ES-I3 (cell line): Measurements from ENCODE around the gene RCAN3.

Source experiments
- H3K36me3 ChIP-seq: 2 replicates; pipeline ENCODE4 v1.6.1; 2013; ENCODE audit warnings: mild to moderate bottlenecking, low read length, control low read depth, moderate library complexity; ENCODE audit not compliant: insufficient read depth
- H3K4me1 ChIP-seq: 2 replicates; pipeline ENCODE4 v1.6.1; 2013; ENCODE audit warnings: mild to moderate bottlenecking, control low read depth, low read length; ENCODE audit not compliant: insufficient read depth
- H3K9ac ChIP-seq: 2 replicates; pipeline ENCODE4 v1.6.1; 2013; ENCODE audit warnings: low read depth, mild to moderate bottlenecking, low read length, moderate library complexity
- H3K9me3 ChIP-seq: 2 replicates; pipeline ENCODE4 v1.6.1; 2013; ENCODE audit warnings: mild to moderate bottlenecking, low read length, moderate library complexity; ENCODE audit not compliant: control insufficient read depth, insufficient read depth

Gene RCAN3

DNA sequence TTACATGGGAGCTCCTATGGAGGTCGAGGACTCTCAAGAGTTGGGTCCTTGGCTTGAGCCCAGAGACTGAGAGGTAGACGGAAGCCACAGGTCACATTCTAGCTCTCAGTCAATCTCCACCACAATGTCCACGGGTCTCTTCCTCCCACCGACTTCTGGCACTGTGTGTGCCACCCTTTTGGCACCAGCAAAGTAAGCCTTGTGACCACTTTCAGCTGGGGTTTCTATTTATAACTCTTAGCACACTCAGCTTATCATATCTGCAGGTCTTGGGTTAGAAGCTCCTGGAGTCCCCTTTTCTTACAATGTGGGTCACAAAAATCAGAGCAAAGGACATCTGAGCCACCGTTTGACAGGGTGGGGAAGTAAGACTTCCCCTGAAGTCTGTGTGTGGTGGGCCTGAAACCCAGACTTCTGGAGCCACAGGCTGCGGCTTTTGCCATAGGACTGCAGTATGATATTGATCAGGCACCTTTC lies 81.6 kb downstream of the RCAN3 start:
- H3K36me3 ChIP-seq = no peaks in the 10 kb centered on the region
- no peak overlapping the region for H3K9ac ChIP-seq
- 0 out of 2 replicates have a peak, but pooled peaks cover 2% of the 10 kb centered on the region for H3K4me1 ChIP-seq
- no peaks in the 10 kb centered on the region for H3K9me3 ChIP-seq

GRCh38 chr1:24586119-24586518 lies 83.5 kb downstream of the RCAN3 start:
- Histone ChIP-seq H3K4me1 (0 out of 2 replicates have a peak, but pooled peaks cover 2% of the 10 kb centered on the region), H3K9ac (no peak overlapping the region), H3K9me3 (no peaks in the 10 kb centered on the region), H3K36me3 (no peaks in the 10 kb centered on the region)

- no peaks in the 10 kb centered on the region for H3K36me3 ChIP-seq
- H3K9me3 ChIP-seq = no peaks in the 10 kb centered on the region
- H3K9ac ChIP-seq = no peak overlapping the region
- H3K4me1 ChIP-seq = 0 out of 2 replicates have a peak, but pooled peaks cover 2% of the 10 kb centered on the region
Observed at GRCh38 chr1:24586970-24587820, 84.6 kb downstream of the RCAN3 start.

GRCh38 chr1:24588573-24588972 lies 85.9 kb downstream of the RCAN3 start:
- Histone ChIP-seq H3K4me1 (0 out of 2 replicates have a peak, but pooled peaks cover 2% of the 10 kb centered on the region), H3K9me3 (no peaks in the 10 kb centered on the region), H3K9ac (no peak overlapping the region), H3K36me3 (no peaks in the 10 kb centered on the region)

GRCh38 chr1:24589200-24589599 lies 86.6 kb downstream of the RCAN3 start:
- Histone ChIP-seq H3K4me1 (0 out of 2 replicates have a peak, but pooled peaks cover 2% of the 10 kb centered on the region), H3K36me3 (no peaks in the 10 kb centered on the region), H3K9ac (no peak overlapping the region), H3K9me3 (no peaks in the 10 kb centered on the region)
